ENCODE results near the gene GRIK4.
"Not testable (repeated sequence)": the region's sequence is repeated elsewhere in the genome, so short reads cannot be mapped to it uniquely, and the experiment has no call there.

Gene GRIK4

GRCh38 chr11:120577624-120578363 is 66.2 kb downstream of the GRIK4 start:
- no peak for TF ChIP-seq CTCF (IDR thresholded peaks at IDR 0.05; ENCODE audit: insufficient read depth, low read depth, low read length, missing control alignments)
- DNase-seq (ENCODE audit: low read depth) = no peak
- no peak overlapping the region for H3K4me3 ChIP-seq (ENCODE audit: low read depth, low read length)

GRCh38 chr11:120578596-120579154 is 67.1 kb downstream of the GRIK4 start:
- no peak overlapping the region for H3K4me3 ChIP-seq (ENCODE audit: low read depth, low read length)
- no peak for TF ChIP-seq CTCF (IDR thresholded peaks at IDR 0.05; ENCODE audit: insufficient read depth, low read depth, low read length, missing control alignments)
- no peak for DNase-seq (ENCODE audit: low read depth)

- peak; percentile 16 for DNase-seq (ENCODE audit: low read depth)
- no peak for TF ChIP-seq CTCF (IDR thresholded peaks at IDR 0.05; ENCODE audit: insufficient read depth, low read depth, low read length, missing control alignments)
- H3K4me3 ChIP-seq (ENCODE audit: low read depth, low read length) = no peak overlapping the region
Observed at GRCh38 chr11:120579611-120580031, 68.1 kb downstream of the GRIK4 start.

GRCh38 chr11:120581313-120581712 is 69.8 kb downstream of the GRIK4 start:
- H3K4me3 ChIP-seq (ENCODE audit: low read depth, low read length) = no peak overlapping the region
- TF ChIP-seq CTCF (IDR thresholded peaks at IDR 0.05; ENCODE audit: insufficient read depth, low read depth, low read length, missing control alignments) = no peak
- DNase-seq (ENCODE audit: low read depth) = no peak

GRCh38 chr11:120582535-120582934 is 71.0 kb downstream of the GRIK4 start:
- not testable (repeated sequence) for H3K4me3 ChIP-seq (ENCODE audit: low read depth, low read length)

GRCh38 chr11:120586072-120586471 is 74.5 kb downstream of the GRIK4 start:
- TF ChIP-seq CTCF (IDR thresholded peaks at IDR 0.05; ENCODE audit: insufficient read depth, low read depth, low read length, missing control alignments) = no peak
- DNase-seq (ENCODE audit: low read depth) = no peak
- no peak overlapping the region for H3K4me3 ChIP-seq (ENCODE audit: low read depth, low read length)

More at GRCh38 chr11:120582535-120582934, 71.0 kb downstream of the GRIK4 start:
- not testable (repeated sequence) for DNase-seq (ENCODE audit: low read depth)

- no peak overlapping the region for H3K4me3 ChIP-seq (ENCODE audit: low read depth, low read length)
- no peak for TF ChIP-seq CTCF (IDR thresholded peaks at IDR 0.05; ENCODE audit: insufficient read depth, low read depth, low read length, missing control alignments)
- DNase-seq (ENCODE audit: low read depth) = no peak
Observed at GRCh38 chr11:120586728-120587127, 75.2 kb downstream of the GRIK4 start.

All from GM12865 (cell line).